Bronchial epithelial cell (primary cell): ENCODE measurements around the gene CGNL1. TPM values are rescaled to one million over a fixed set of nuclear protein-coding genes. Genes with fewer than 3 reads are reported as not detected.

Experiments
- DNase-seq: peaks from one replicate; pipeline ENCODE4 v3.0.0-alpha.2; 2010; ENCODE audit warnings: low read depth
- FAIRE-seq: peaks from 2 replicates; lab custom pipeline; 2011; peaks lifted over from hg19 to GRCh38; lab: Jason Lieb, UNC
- H3K27me3 ChIP-seq: 2 replicates; pipeline ENCODE4 v1.5.1; 2011; ENCODE audit warnings: low read length; ENCODE audit not compliant: control insufficient read depth, insufficient read depth
- H3K36me3 ChIP-seq: 2 replicates; pipeline ENCODE4 v1.5.1; 2011; ENCODE audit warnings: low read length; ENCODE audit not compliant: control insufficient read depth, insufficient read depth
- H3K4me3 ChIP-seq: 2 replicates; pipeline ENCODE4 v1.5.1; 2011; ENCODE audit warnings: mild to moderate bottlenecking, low read depth, low read length, control low read depth
- total RNA-seq: library from RNA; depleted of rRNA; stranded (reverse); fragments of >200 nt; gene quantifications from 2 replicates; pipeline ENCODE4 v1.2.1, GENCODE V29; 2014
- TF ChIP-seq, protein P1 (sequence below): IDR thresholded peaks from 2 replicates; pipeline ENCODE4 v1.5.1; 2011; ENCODE audit warnings: mild to moderate bottlenecking, moderate library complexity, low read length, control low read depth, inconsistent platforms; ENCODE audit not compliant: insufficient read depth, severe bottlenecking

CGNL1 gene
- total RNA-seq, 1 donor from 2014 or later, result 0.53 TPM

DNA sequence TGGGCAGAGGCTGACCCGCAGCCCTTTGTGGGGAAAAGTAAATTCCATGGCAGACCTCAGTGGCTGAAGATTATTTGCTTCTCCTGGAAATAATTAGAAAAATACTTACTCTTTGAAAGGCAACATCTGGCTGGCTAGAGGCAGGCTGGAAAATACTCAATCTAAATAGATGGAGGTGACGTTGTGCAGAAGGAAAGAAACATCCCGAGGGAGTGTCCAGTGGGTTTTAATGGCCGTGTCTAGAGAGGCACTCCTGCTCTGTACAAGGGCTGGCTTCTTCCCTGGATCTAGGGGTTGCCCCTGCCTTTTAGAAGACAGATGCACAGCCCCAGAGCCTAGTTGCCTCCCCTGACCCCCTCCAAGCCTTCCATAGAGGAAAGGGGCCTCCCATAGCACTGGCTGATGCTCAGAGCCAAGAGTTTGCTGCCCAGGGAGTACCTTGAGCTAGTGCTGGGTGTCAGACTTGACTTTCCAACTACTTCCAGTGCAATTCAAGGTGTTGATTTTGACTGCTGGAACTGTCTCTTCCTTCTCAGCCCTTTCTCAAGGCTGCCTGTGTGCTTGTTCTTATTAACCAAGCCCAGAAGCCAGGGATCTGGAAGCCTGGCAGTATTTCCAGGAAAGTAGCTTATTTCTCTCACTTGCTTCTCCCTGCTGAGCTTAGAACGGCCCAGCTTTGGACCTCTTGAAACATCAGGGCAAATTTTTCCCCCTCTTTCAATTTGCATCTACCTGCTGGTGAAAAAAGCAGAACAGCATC, 27.4 kb downstream of the CGNL1 start:
- FAIRE-seq (no peak), DNase-seq (no peak)
- Histone ChIP-seq H3K4me3 (no peak overlapping the region), H3K27me3 (no peaks in the 10 kb centered on the region), H3K36me3 (no peaks in the 10 kb centered on the region)
- TF ChIP-seq, protein P1, sequence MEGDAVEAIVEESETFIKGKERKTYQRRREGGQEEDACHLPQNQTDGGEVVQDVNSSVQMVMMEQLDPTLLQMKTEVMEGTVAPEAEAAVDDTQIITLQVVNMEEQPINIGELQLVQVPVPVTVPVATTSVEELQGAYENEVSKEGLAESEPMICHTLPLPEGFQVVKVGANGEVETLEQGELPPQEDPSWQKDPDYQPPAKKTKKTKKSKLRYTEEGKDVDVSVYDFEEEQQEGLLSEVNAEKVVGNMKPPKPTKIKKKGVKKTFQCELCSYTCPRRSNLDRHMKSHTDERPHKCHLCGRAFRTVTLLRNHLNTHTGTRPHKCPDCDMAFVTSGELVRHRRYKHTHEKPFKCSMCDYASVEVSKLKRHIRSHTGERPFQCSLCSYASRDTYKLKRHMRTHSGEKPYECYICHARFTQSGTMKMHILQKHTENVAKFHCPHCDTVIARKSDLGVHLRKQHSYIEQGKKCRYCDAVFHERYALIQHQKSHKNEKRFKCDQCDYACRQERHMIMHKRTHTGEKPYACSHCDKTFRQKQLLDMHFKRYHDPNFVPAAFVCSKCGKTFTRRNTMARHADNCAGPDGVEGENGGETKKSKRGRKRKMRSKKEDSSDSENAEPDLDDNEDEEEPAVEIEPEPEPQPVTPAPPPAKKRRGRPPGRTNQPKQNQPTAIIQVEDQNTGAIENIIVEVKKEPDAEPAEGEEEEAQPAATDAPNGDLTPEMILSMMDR, result no peak

DNA sequence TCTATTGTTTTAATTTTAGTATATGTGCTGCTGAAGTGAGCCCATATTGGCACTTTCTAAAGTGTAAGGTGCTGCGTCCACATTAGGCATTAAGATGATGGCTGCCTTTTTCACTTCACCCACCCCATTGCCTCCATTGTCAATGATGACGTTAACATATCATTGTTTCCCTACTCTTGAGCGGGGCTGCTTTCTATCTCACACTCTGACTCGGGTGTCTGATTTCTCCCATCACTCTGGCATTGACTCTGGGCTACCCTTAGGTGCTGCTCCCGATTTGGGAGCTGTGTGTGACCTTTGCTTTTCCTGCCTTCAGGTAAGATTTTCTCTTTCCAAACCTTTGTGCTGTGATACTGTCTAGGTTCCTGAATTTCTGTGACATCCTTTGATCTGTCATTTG, 28.8 kb downstream of the CGNL1 start:
- DNase-seq, result no peak

GRCh38 chr15:57406062-57406772, 29.9 kb downstream of the CGNL1 start:
- no peaks in the 10 kb centered on the region for H3K27me3 ChIP-seq
- TF ChIP-seq, protein P1, result no peak
- H3K36me3 ChIP-seq, result no peaks in the 10 kb centered on the region
- FAIRE-seq (no peak), DNase-seq (no peak)
- H3K4me3 ChIP-seq, result no peak overlapping the region

More for the DNA sequence above, 28.8 kb downstream of the CGNL1 start:
- TF ChIP-seq, protein P1, result no peak
- no peaks in the 10 kb centered on the region for H3K36me3 ChIP-seq
- H3K27me3 ChIP-seq, result no peaks in the 10 kb centered on the region
- no peak overlapping the region for H3K4me3 ChIP-seq
- FAIRE-seq, result no peak

- DNase-seq (no peak), FAIRE-seq (no peak)
- H3K27me3 ChIP-seq, result peaks cover 1% of the 10 kb centered on the region
- H3K4me3 ChIP-seq, result no peak overlapping the region
- H3K36me3 ChIP-seq, result no peaks in the 10 kb centered on the region
- TF ChIP-seq, protein P1, result no peak
Observed at GRCh38 chr15:57410373-57410772, 34.1 kb downstream of the CGNL1 start.

- no peak for FAIRE-seq
- TF ChIP-seq, protein P1, result no peak
- no peak overlapping the region for H3K4me3 ChIP-seq
Observed at GRCh38 chr15:57411945-57412768, 35.9 kb downstream of the CGNL1 start.

More at GRCh38 chr15:57411945-57412768, 35.9 kb downstream of the CGNL1 start:
- peaks cover 1% of the 10 kb centered on the region for H3K27me3 ChIP-seq
- H3K36me3 ChIP-seq, result no peaks in the 10 kb centered on the region
- no peak for DNase-seq
